ENCODE data around the gene ADH7.

ADH7 gene

GRCh38 chr4:99382745-99383360, 52.3 kb downstream of the ADH7 start:
- H3K4me3 ChIP-seq (ENCODE audit: low read length), result no peak overlapping the region
- no peaks in the 10 kb centered on the region for H3K36me3 ChIP-seq (replicated peaks; ENCODE audit: low read depth, low read length)
- no peak overlapping the region for H3K27ac ChIP-seq (ENCODE audit: low read length)
- TF ChIP-seq EZH2phosphoT487 (IDR thresholded peaks at IDR 0.05; ENCODE audit: low read depth), result no peak
- no peak for TF ChIP-seq CTCF (IDR thresholded peaks at IDR 0.05; ENCODE audit: low read depth, low read length)
- no peaks in the 10 kb centered on the region for H4K20me1 ChIP-seq (ENCODE audit: insufficient read depth, low read length)
- H2AFZ ChIP-seq (ENCODE audit: low read depth, low read length), result no peak overlapping the region
- no peak overlapping the region for H3K4me2 ChIP-seq (ENCODE audit: low read length)
- no peaks in the 10 kb centered on the region for H3K27me3 ChIP-seq (ENCODE audit: low read depth, low read length)
- no peaks in the 10 kb centered on the region for H3K9me3 ChIP-seq (ENCODE audit: insufficient read depth, low read length)
- H3K4me1 ChIP-seq (ENCODE audit: low read length), result no peaks in the 10 kb centered on the region
- no peak overlapping the region for H3K9ac ChIP-seq (ENCODE audit: low read length)
- H3K79me2 ChIP-seq (ENCODE audit: low read length), result no peaks in the 10 kb centered on the region

- H3K4me2 ChIP-seq (ENCODE audit: low read length), result no peak overlapping the region
- H3K4me1 ChIP-seq (ENCODE audit: low read length), result 0 out of 2 replicates have a peak, but pooled peaks cover 3% of the 10 kb centered on the region
- no peaks in the 10 kb centered on the region for H3K36me3 ChIP-seq (replicated peaks; ENCODE audit: low read depth, low read length)
- no peak overlapping the region for H2AFZ ChIP-seq (ENCODE audit: low read depth, low read length)
- H3K27me3 ChIP-seq (ENCODE audit: low read depth, low read length), result no peaks in the 10 kb centered on the region
- H4K20me1 ChIP-seq (ENCODE audit: insufficient read depth, low read length), result no peaks in the 10 kb centered on the region
- no peaks in the 10 kb centered on the region for H3K79me2 ChIP-seq (ENCODE audit: low read length)
- no peak overlapping the region for H3K4me3 ChIP-seq (ENCODE audit: low read length)
- H3K9me3 ChIP-seq (ENCODE audit: insufficient read depth, low read length), result no peaks in the 10 kb centered on the region
- H3K9ac ChIP-seq (ENCODE audit: low read length), result no peak overlapping the region
- no peak for TF ChIP-seq CTCF (IDR thresholded peaks at IDR 0.05; ENCODE audit: low read depth, low read length)
- no peak for TF ChIP-seq EZH2phosphoT487 (IDR thresholded peaks at IDR 0.05; ENCODE audit: low read depth)
- H3K27ac ChIP-seq (ENCODE audit: low read length), result no peak overlapping the region
Measured at GRCh38 chr4:99381588-99382175, 53.5 kb downstream of the ADH7 start.

GRCh38 chr4:99379571-99379970, 55.6 kb downstream of the ADH7 start:
- no peaks in the 10 kb centered on the region for H3K9me3 ChIP-seq (ENCODE audit: insufficient read depth, low read length)
- no peak overlapping the region for H3K4me2 ChIP-seq (ENCODE audit: low read length)
- no peak overlapping the region for H2AFZ ChIP-seq (ENCODE audit: low read depth, low read length)
- no peaks in the 10 kb centered on the region for H3K79me2 ChIP-seq (ENCODE audit: low read length)
- no peaks in the 10 kb centered on the region for H4K20me1 ChIP-seq (ENCODE audit: insufficient read depth, low read length)
- no peak overlapping the region for H3K9ac ChIP-seq (ENCODE audit: low read length)
- H3K27ac ChIP-seq (ENCODE audit: low read length), result no peak overlapping the region
- H3K4me3 ChIP-seq (ENCODE audit: low read length), result no peak overlapping the region
- 0 out of 2 replicates have a peak, but pooled peaks cover 3% of the 10 kb centered on the region for H3K4me1 ChIP-seq (ENCODE audit: low read length)
- H3K27me3 ChIP-seq (ENCODE audit: low read depth, low read length), result no peaks in the 10 kb centered on the region
- H3K36me3 ChIP-seq (replicated peaks; ENCODE audit: low read depth, low read length), result no peaks in the 10 kb centered on the region
- TF ChIP-seq EZH2phosphoT487 (IDR thresholded peaks at IDR 0.05; ENCODE audit: low read depth) (no peak), CTCF (IDR thresholded peaks at IDR 0.05; ENCODE audit: low read depth, low read length) (no peak)

DNA sequence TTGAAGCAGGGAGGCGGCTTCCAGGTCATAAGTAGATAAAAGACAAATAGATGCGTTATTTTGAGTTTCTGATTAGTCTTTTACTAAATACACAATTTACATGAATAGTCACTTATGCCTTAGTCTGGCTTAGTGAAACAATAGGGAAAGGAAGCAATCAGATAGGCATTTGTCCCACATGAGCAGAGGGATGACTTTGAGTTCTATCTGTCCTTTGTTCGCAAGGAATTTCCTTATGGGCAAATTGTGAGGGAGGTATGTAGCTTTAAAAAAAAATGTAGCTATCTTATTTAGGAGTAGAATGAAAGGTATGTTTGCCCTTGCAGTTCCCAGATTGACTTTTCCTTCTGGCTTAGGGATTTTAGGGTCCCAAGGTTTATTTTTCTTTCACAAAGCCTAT, 56.3 kb downstream of the ADH7 start:
- no peaks in the 10 kb centered on the region for H4K20me1 ChIP-seq (ENCODE audit: insufficient read depth, low read length)
- no peak overlapping the region for H2AFZ ChIP-seq (ENCODE audit: low read depth, low read length)
- H3K9me3 ChIP-seq (ENCODE audit: insufficient read depth, low read length), result no peaks in the 10 kb centered on the region
- no peaks in the 10 kb centered on the region for H3K27me3 ChIP-seq (ENCODE audit: low read depth, low read length)
- TF ChIP-seq CTCF (IDR thresholded peaks at IDR 0.05; ENCODE audit: low read depth, low read length) (no peak), EZH2phosphoT487 (IDR thresholded peaks at IDR 0.05; ENCODE audit: low read depth) (no peak)
- no peak overlapping the region for H3K4me3 ChIP-seq (ENCODE audit: low read length)
- no peak overlapping the region for H3K27ac ChIP-seq (ENCODE audit: low read length)
- no peak overlapping the region for H3K4me2 ChIP-seq (ENCODE audit: low read length)
- no peak overlapping the region for H3K9ac ChIP-seq (ENCODE audit: low read length)
- H3K4me1 ChIP-seq (ENCODE audit: low read length), result 0 out of 2 replicates have a peak, but pooled peaks cover 3% of the 10 kb centered on the region
- no peaks in the 10 kb centered on the region for H3K79me2 ChIP-seq (ENCODE audit: low read length)
- no peaks in the 10 kb centered on the region for H3K36me3 ChIP-seq (replicated peaks; ENCODE audit: low read depth, low read length)

Data from OCI-LY3 (cell line).